ENCODE results near the gene GPR39. TPM values are rescaled to one million over a fixed set of nuclear protein-coding genes. Genes with fewer than 3 reads are reported as not detected.

Gene GPR39
- total and polyA plus RNA-seq, 7 donors, result 0.05 to 0.08 TPM; not detected in 5

GRCh38 chr2:132598536-132598935, 181.9 kb downstream of the GPR39 start:
- TF ChIP-seq CTCF (IDR thresholded peaks at IDR 0.05), result no peak
- no peak overlapping the region for H3K27ac ChIP-seq
- peaks cover 0 to 5% (median 0%) of the 10 kb centered on the region in 3 donors for H3K27me3 ChIP-seq (ENCODE audit: insufficient read depth in 3 of 3, low read length in 2 of 3)
- WGBS, 3 donors, result 47 to 66% (median 48%) methylated on average over 3 of the region's 3 CpGs
- no peaks in the 10 kb centered on the region for H3K36me3 ChIP-seq (ENCODE audit: insufficient read depth in 1 of 2, low read depth in 1 of 2)
- no peaks in the 10 kb centered on the region for H3K9me3 ChIP-seq
- no peak overlapping the region for H3K4me3 ChIP-seq
- intact Hi-C loops (cut with DNase I), result no loop called here
- DNase-seq, result no peak
- no peaks in the 10 kb centered on the region for H3K4me1 ChIP-seq
- ATAC-seq, result no peak

GRCh38 chr2:132599556-132599955, 183.0 kb downstream of the GPR39 start:
- Histone ChIP-seq H3K36me3 (ENCODE audit: insufficient read depth in 1 of 2, low read depth in 1 of 2) (no peaks in the 10 kb centered on the region), H3K27ac (no peak overlapping the region), H3K27me3 (ENCODE audit: insufficient read depth in 3 of 3, low read length in 2 of 3) (peaks cover 0 to 5% (median 0%) of the 10 kb centered on the region in 3 donors), H3K4me3 (no peak overlapping the region), H3K4me1 (no peaks in the 10 kb centered on the region), H3K9me3 (no peaks in the 10 kb centered on the region)
- TF ChIP-seq CTCF (IDR thresholded peaks at IDR 0.05), result no peak
- ATAC-seq (no peak), DNase-seq (no peak)
- intact Hi-C loops (cut with DNase I), result no loop called here
- 88 to 96% (median 91%) methylated on average over 4 of the region's 4 CpGs for WGBS, 3 donors

GRCh38 chr2:132604561-132604960, 188.0 kb downstream of the GPR39 start:
- DNase-seq (no peak), ATAC-seq (no peak)
- 81 to 97% (median 85%) methylated on average over 1 of the region's 1 CpG for WGBS, 3 donors
- no peak overlapping the region for H3K27ac ChIP-seq
- H3K9me3 ChIP-seq, result no peaks in the 10 kb centered on the region
- no peak overlapping the region for H3K4me3 ChIP-seq
- intact Hi-C loops (cut with DNase I), result no loop called here
- no peaks in the 10 kb centered on the region for H3K36me3 ChIP-seq (ENCODE audit: insufficient read depth in 1 of 2, low read depth in 1 of 2)
- no peak for TF ChIP-seq CTCF (IDR thresholded peaks at IDR 0.05)
- no peaks in the 10 kb centered on the region for H3K27me3 ChIP-seq (ENCODE audit: insufficient read depth in 3 of 3, low read length in 2 of 3)
- H3K4me1 ChIP-seq, result no peaks in the 10 kb centered on the region

GRCh38 chr2:132605236-132606180, 188.9 kb downstream of the GPR39 start:
- intact Hi-C loops (cut with DNase I), result no loop called here
- no peak for TF ChIP-seq CTCF (IDR thresholded peaks at IDR 0.05)
- no peak for ATAC-seq
- Histone ChIP-seq H3K27me3 (ENCODE audit: insufficient read depth in 3 of 3, low read length in 2 of 3) (peaks cover 0 to 2% (median 0%) of the 10 kb centered on the region in 3 donors), H3K9me3 (no peaks in the 10 kb centered on the region), H3K4me3 (no peak overlapping the region), H3K4me1 (no peaks in the 10 kb centered on the region), H3K36me3 (ENCODE audit: insufficient read depth in 1 of 2, low read depth in 1 of 2) (no peaks in the 10 kb centered on the region), H3K27ac (no peak overlapping the region)
- no peak for DNase-seq
- 73 to 76% (median 74%) methylated on average over 14 of the region's 14 CpGs for WGBS, 3 donors
